CD14-positive monocyte (primary cell): Measurements from ENCODE around the gene ENTREP3. TPM values are rescaled to one million over a fixed set of nuclear protein-coding genes. Genes with fewer than 3 reads are reported as not detected.
A peak's percentile ranks its signal among the peaks of the same experiment; 100 is the strongest.

Source experiments
- DNase-seq, 3 donors: peaks; one replicate each; pipeline ENCODE4 v3.0.0-alpha.2; 2011 to 2022
- H2AFZ ChIP-seq: 2 replicates; pipeline ENCODE4 v1.6.0; 2012; ENCODE audit warnings: mild to moderate bottlenecking, low read depth, low read length, inconsistent platforms; ENCODE audit not compliant: insufficient read depth, poor library complexity, severe bottlenecking
- H3K27ac ChIP-seq, 2 donors: 1 replicate in 1 of 2; 2 replicates in 1 of 2; pipeline ENCODE4 v1.5.1; 2012 to 2013; ENCODE audit warnings: low read length in 2 of 2, control low read depth in 1 of 2, inconsistent platforms in 1 of 2, low read depth in 1 of 2, mild to moderate bottlenecking in 1 of 2
- H3K27me3 ChIP-seq, 2 donors: one replicate each; pipeline versions ENCODE4 v1.6.0 to v1.6.1; 2011 to 2013; ENCODE audit warnings: low read length in 2 of 2; ENCODE audit not compliant: control insufficient read depth in 2 of 2, insufficient read depth in 2 of 2
- H3K36me3 ChIP-seq, 2 donors: replicated peaks in 1 of 2; 1 replicate in 1 of 2; 2 replicates in 1 of 2; pipeline versions ENCODE4 v1.5.1 to v1.6.1; 2012 to 2013; ENCODE audit warnings: low read length in 2 of 2, control low read depth in 1 of 2, inconsistent platforms in 1 of 2, mild to moderate bottlenecking in 1 of 2; ENCODE audit not compliant: insufficient read depth in 2 of 2, control insufficient read depth in 1 of 2
- H3K4me1 ChIP-seq, 2 donors: 1 replicate in 1 of 2; 2 replicates in 1 of 2; pipeline versions ENCODE4 v1.5.1 to v1.6.1; 2012 to 2013; ENCODE audit warnings: low read length in 2 of 2, control low read depth in 1 of 2, inconsistent platforms in 1 of 2, mild to moderate bottlenecking in 1 of 2, moderate library complexity in 1 of 2; ENCODE audit not compliant: insufficient read depth in 2 of 2, control insufficient read depth in 1 of 2
- H3K4me2 ChIP-seq: replicated peaks from 2 replicates; pipeline ENCODE3; 2012; ENCODE audit warnings: low read length, moderate library complexity, mild to moderate bottlenecking; ENCODE audit not compliant: poor library complexity, severe bottlenecking; ENCODE audit errors: extremely low read depth
- H3K4me3 ChIP-seq, 3 experiments: fragments of 200-600 bp in 1 of 3; sonication (generic) in 1 of 3; replicated peaks in 1 of 3; 1 replicate in 2 of 3; 2 replicates in 1 of 3; pipeline ENCODE4 v1.5.1; 2011 to 2013; ENCODE audit warnings: low read length in 3 of 3, mild to moderate bottlenecking in 3 of 3, control low read depth in 2 of 3, low read depth in 2 of 3, inconsistent platforms in 1 of 3, moderate library complexity in 1 of 3
- H3K79me2 ChIP-seq: 2 replicates; pipeline ENCODE4 v1.6.0; 2012; ENCODE audit warnings: mild to moderate bottlenecking, control low read depth, inconsistent platforms, low read length, moderate library complexity; ENCODE audit not compliant: insufficient read depth
- H3K9ac ChIP-seq: 2 replicates; pipeline ENCODE4 v1.6.0; 2017; ENCODE audit warnings: low read length, mild to moderate bottlenecking; ENCODE audit not compliant: insufficient read depth, poor library complexity, severe bottlenecking
- H3K9me3 ChIP-seq, 2 donors: replicated peaks in 1 of 2; 1 replicate in 1 of 2; 2 replicates in 1 of 2; pipeline versions ENCODE4 v1.5.1 to v1.6.1; 2012 to 2013; ENCODE audit warnings: low read length in 2 of 2, control low read depth in 1 of 2; ENCODE audit not compliant: control insufficient read depth in 1 of 2, insufficient read depth in 1 of 2
- H4K20me1 ChIP-seq: 2 replicates; pipeline ENCODE4 v1.6.0; 2012; ENCODE audit warnings: mild to moderate bottlenecking, low read length, control low read depth, moderate library complexity; ENCODE audit not compliant: insufficient read depth
- H3K27ac Mint-ChIP-seq, 7 donors: one replicate each; pipeline ENCODE4 v1.8.0; 2020; ENCODE audit warnings: mild to moderate bottlenecking in 7 of 7, mixed read lengths in 7 of 7, moderate library complexity in 6 of 7, inconsistent platforms in 2 of 7
- H3K27me3 Mint-ChIP-seq, 3 donors: one replicate each; pipeline ENCODE4 v1.8.0; 2021 to 2022; ENCODE audit warnings: low read depth in 3 of 3, mild to moderate bottlenecking in 3 of 3, mixed read lengths in 3 of 3, moderate library complexity in 3 of 3, inconsistent platforms in 1 of 3
- H3K36me3 Mint-ChIP-seq, 2 donors: one replicate each; pipeline ENCODE4 v1.8.0; 2020; ENCODE audit warnings: mixed read lengths in 2 of 2, inconsistent platforms in 1 of 2, mild to moderate bottlenecking in 1 of 2
- H3K4me1 Mint-ChIP-seq: one replicate; pipeline ENCODE4 v1.8.0; 2020; ENCODE audit warnings: mild to moderate bottlenecking, mixed read lengths
- H3K4me3 Mint-ChIP-seq, 2 donors: one replicate each; pipeline ENCODE4 v1.8.0; 2020; ENCODE audit warnings: mild to moderate bottlenecking in 2 of 2, mixed read lengths in 2 of 2, moderate library complexity in 1 of 2
- H3K9me3 Mint-ChIP-seq, 7 donors: one replicate each; pipeline ENCODE4 v1.8.0; 2020 to 2022; ENCODE audit warnings: mixed read lengths in 7 of 7, mild to moderate bottlenecking in 6 of 7, moderate library complexity in 6 of 7, inconsistent platforms in 2 of 7
- WGBS: methylation state at CpG from one replicate; pipeline ENCODE4 v1.1.5; 2013; ENCODE audit warnings: missing lambda C conversion rate; ENCODE audit not compliant: insufficient coverage; 5-methylcytosine and 5-hydroxymethylcytosine counted together
- intact Hi-C, 2 donors: fragments of 100-400 bp; cut with micrococcal nuclease; formaldehyde crosslinking; loops; one replicate each; pipeline versions ENCODE4 v1.15.0 to v1.15.1; 2023
- polyA plus RNA-seq, 3 donors: library from polyadenylated mRNA; depleted of rRNA in 1 of 3; unstranded in 2 of 3; stranded (reverse) in 1 of 3; fragments of 300-500 nt in 2 of 3; fragments of >200 nt in 1 of 3; fragmentation: Illumina TruSeq in 2 of 3; gene quantifications; 1 replicate in 2 of 3; 2 replicates in 1 of 3; pipeline ENCODE4 v1.2.3, GENCODE V29; 2012 to 2021
- TF ChIP-seq, protein P1 (sequence below): fragments of 200-600 bp; IDR thresholded peaks from one replicate; pipeline ENCODE4 v1.8.0; 2022; ENCODE audit warnings: antibody characterized with exemption, mild to moderate bottlenecking

The ENTREP3 gene
- polyA plus RNA-seq, 3 donors, result 0.87 to 7.5 (median 1.9) TPM

DNA sequence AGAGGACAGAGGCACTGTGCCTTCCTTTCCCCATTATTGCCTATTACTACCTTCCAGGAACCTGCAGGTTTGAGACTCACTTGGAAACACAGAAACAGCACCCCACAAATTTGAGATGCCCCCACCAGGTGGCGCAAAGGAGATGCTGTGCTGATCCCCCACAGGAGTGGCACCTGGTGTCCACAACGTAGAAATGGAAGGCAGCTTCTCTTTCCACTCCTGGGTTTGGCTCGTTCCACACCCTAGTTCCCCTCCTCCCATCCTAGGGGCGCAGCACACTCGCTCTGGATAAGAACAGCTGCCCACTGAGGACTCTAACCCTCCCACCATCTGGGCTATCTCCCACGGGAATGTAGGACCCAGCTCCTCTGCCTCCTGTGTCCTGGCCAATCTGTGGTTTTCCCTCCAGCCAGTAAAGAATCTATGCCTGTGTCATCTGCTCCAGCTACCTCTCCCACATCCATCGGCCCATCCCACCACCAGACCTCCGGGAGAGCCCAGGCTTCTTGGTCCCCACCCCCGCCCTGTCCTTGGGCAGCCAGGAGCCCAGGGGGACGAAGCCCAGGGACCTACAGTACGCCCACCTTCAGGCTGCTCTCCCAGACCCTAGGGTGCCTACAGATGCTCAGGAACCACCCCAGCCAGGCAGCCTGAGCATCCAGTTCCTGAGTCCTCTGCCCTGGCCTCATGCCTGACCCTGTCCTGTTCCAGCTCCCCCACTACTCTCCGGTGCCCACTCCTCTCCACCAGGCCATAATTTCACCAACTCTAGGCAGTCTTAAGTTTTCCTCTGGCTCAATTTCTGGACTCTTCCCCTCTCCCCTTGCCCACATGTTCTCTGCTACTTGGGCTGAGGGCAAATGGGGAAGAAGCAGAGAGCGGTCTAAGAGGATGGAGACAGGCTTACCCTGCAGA lies 48.1 kb downstream of the ENTREP3 start:
- H3K9me3 ChIP-seq, result no peaks in the 10 kb centered on the region
- intact Hi-C loops, result loop anchor here (1.0 to 5.0 kb wide), 4 partner anchors 19 to 100 kb away; partner anchors contain the start of gene FDPS (in 1 of the 2)
- H3K27ac Mint-ChIP-seq, result peak overlapping the region; percentile 83 to 100 (median 99)
- peak overlapping the region; percentile 98 to 100 for H3K27ac ChIP-seq
- TF ChIP-seq, protein P1, sequence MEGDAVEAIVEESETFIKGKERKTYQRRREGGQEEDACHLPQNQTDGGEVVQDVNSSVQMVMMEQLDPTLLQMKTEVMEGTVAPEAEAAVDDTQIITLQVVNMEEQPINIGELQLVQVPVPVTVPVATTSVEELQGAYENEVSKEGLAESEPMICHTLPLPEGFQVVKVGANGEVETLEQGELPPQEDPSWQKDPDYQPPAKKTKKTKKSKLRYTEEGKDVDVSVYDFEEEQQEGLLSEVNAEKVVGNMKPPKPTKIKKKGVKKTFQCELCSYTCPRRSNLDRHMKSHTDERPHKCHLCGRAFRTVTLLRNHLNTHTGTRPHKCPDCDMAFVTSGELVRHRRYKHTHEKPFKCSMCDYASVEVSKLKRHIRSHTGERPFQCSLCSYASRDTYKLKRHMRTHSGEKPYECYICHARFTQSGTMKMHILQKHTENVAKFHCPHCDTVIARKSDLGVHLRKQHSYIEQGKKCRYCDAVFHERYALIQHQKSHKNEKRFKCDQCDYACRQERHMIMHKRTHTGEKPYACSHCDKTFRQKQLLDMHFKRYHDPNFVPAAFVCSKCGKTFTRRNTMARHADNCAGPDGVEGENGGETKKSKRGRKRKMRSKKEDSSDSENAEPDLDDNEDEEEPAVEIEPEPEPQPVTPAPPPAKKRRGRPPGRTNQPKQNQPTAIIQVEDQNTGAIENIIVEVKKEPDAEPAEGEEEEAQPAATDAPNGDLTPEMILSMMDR, result peak; percentile 93
- H3K4me3 Mint-ChIP-seq, result peak overlapping the region; percentile 76 to 83
- peaks cover 47% of the 10 kb centered on the region for H3K4me1 Mint-ChIP-seq
- H3K79me2 ChIP-seq, result peaks cover 21% of the 10 kb centered on the region
- H3K27me3 ChIP-seq, result no peaks in the 10 kb centered on the region
- DNase-seq, result peak; percentile 80 to 83 (median 81)
- H3K4me3 ChIP-seq, result peak overlapping the region in 1 of 3 experiments; percentile 90
- peaks cover 52 to 54% of the 10 kb centered on the region in 2 donors for H3K4me1 ChIP-seq
- H2AFZ ChIP-seq, result peak overlapping the region; percentile 7
- no peaks in the 10 kb centered on the region for H4K20me1 ChIP-seq
- 23% methylated on average over 9 of the region's 13 CpGs for WGBS
- H3K36me3 ChIP-seq, result peaks cover 2 to 5% of the 10 kb centered on the region in 2 donors
- H3K27me3 Mint-ChIP-seq, result no peaks in the 10 kb centered on the region
- peak overlapping the region; percentile 93 for H3K4me2 ChIP-seq
- peak overlapping the region; percentile 99 for H3K9ac ChIP-seq
- peaks cover 0 to 1% (median 0%) of the 10 kb centered on the region in 7 donors for H3K9me3 Mint-ChIP-seq
- peaks cover 13 to 17% of the 10 kb centered on the region in 2 donors for H3K36me3 Mint-ChIP-seq

DNA sequence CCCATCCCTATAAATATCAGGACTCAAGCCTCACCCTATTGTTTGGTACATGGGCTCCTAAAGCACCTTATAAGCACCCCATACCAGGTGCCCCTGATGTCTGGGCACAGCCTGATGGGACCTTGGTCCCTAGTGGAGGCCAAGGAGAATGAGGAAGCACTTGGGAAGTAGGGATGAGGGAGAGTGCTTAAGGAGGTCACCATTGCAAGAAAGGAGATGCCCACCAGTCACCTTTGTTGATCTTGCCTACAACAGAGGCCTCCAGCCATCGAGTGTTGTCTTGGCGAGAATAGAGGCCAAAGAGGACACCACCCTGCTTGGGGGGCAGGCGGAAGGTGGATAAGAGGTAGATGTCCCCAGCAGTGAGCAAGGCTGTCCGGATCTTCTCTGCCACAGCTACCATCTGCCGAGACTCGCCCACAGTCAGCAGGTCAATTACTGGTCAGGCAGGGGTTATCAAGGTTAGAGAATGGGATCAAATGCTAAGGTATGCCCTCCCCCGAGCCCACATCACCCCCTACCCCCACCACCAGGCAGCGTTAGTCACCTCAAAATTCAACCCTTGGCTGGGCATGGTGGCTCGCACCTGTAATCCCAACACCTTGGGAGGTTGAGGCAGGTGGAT lies 49.2 kb downstream of the ENTREP3 start:
- Histone ChIP-seq H3K79me2 (peaks cover 11% of the 10 kb centered on the region), H3K4me2 (no peak overlapping the region), H3K9ac (no peak overlapping the region), H3K4me1 (peaks cover 42 to 44% of the 10 kb centered on the region in 2 donors), H3K9me3 (no peaks in the 10 kb centered on the region), H2AFZ (no peak overlapping the region), H3K27me3 (no peaks in the 10 kb centered on the region), H3K27ac (no peak overlapping the region), H4K20me1 (no peaks in the 10 kb centered on the region), H3K4me3 (no peak overlapping the region), H3K36me3 (no peaks in the 10 kb centered on the region)
- Mint-ChIP-seq H3K36me3 (peaks cover 4 to 7% of the 10 kb centered on the region in 2 donors), H3K27me3 (no peaks in the 10 kb centered on the region), H3K27ac (peak overlapping the region in 1 of 7 donors; percentile 63), H3K4me3 (no peak overlapping the region), H3K9me3 (peaks cover 0 to 1% (median 0%) of the 10 kb centered on the region in 7 donors), H3K4me1 (peaks cover 37% of the 10 kb centered on the region)
- no peak for DNase-seq
- intact Hi-C loops, result loop anchor here (2.0 to 5.0 kb wide), 3 partner anchors 21 to 101 kb away; partner anchors contain the start of gene FDPS (in 1 of the 2)
- TF ChIP-seq, protein P1, result no peak
- 100% methylated on average over 1 of the region's 9 CpGs for WGBS
